Measurements from ENCODE around the gene CETP.

The CETP gene

GRCh38 chr16:56998352-56998751 lies 36.6 kb downstream of the CETP start:
- ChIA-PET POLR2A (no interaction called here), CTCF (interaction anchor here (1.4 kb wide), 1 partner anchor 12 kb away, joined by 3 read pairs; no protein-coding TSS in a partner anchor)
- no peak for DNase-seq (ENCODE audit: extremely low spot score)
- TF ChIP-seq ARNT (IDR thresholded peaks at IDR 0.05) (no peak), FOXM1 (IDR thresholded peaks at IDR 0.05; ENCODE audit: borderline replicate concordance) (no peak), CTBP1 (IDR thresholded peaks at IDR 0.05; ENCODE audit: borderline replicate concordance) (no peak), L3MBTL2 (conservative IDR thresholded peaks at IDR 0.05) (no peak), SUZ12 (IDR thresholded peaks at IDR 0.05) (no peak), TARDBP (IDR thresholded peaks at IDR 0.05) (no peak), FOXA1 (IDR thresholded peaks at IDR 0.05) (no peak), PKNOX1 (IDR thresholded peaks at IDR 0.05) (no peak), HDGF (IDR thresholded peaks at IDR 0.05; ENCODE audit: borderline replicate concordance) (no peak), FOXK2 (IDR thresholded peaks at IDR 0.05) (no peak), NFRKB (IDR thresholded peaks at IDR 0.05) (no peak), BHLHE40 (IDR thresholded peaks at IDR 0.05; ENCODE audit: borderline replicate concordance) (no peak), SP1 (IDR thresholded peaks at IDR 0.05) (no peak), LEF1 (IDR thresholded peaks at IDR 0.05; ENCODE audit: borderline replicate concordance) (no peak), ZNF384 (IDR thresholded peaks at IDR 0.05) (no peak), ELF4 (IDR thresholded peaks at IDR 0.05) (no peak)

- DNase-seq (ENCODE audit: extremely low spot score), result no peak
- ChIA-PET CTCF (interaction anchor here (1.4 kb wide), 1 partner anchor 12 kb away, joined by 3 read pairs; no protein-coding TSS in a partner anchor), POLR2A (interaction anchor here (0.8 to 1.2 kb wide), 2 partner anchors 9 to 67 kb away, joined by 3 to 4 read pairs; partner anchors contain the start of genes HERPUD1 and NLRC5)
- no peak for TF ChIP-seq L3MBTL2 (conservative IDR thresholded peaks at IDR 0.05)
- no peak for TF ChIP-seq ZNF384 (IDR thresholded peaks at IDR 0.05)
- no peak for TF ChIP-seq SUZ12 (IDR thresholded peaks at IDR 0.05)
- TF ChIP-seq ARNT (IDR thresholded peaks at IDR 0.05), result no peak
- no peak for TF ChIP-seq FOXM1 (IDR thresholded peaks at IDR 0.05; ENCODE audit: borderline replicate concordance)
- TF ChIP-seq BHLHE40 (IDR thresholded peaks at IDR 0.05; ENCODE audit: borderline replicate concordance), result no peak
- no peak for TF ChIP-seq ELF4 (IDR thresholded peaks at IDR 0.05)
- TF ChIP-seq LEF1 (IDR thresholded peaks at IDR 0.05; ENCODE audit: borderline replicate concordance), result no peak
- TF ChIP-seq CTBP1 (IDR thresholded peaks at IDR 0.05; ENCODE audit: borderline replicate concordance), result no peak
- TF ChIP-seq TARDBP (IDR thresholded peaks at IDR 0.05), result no peak
- TF ChIP-seq NFRKB (IDR thresholded peaks at IDR 0.05), result no peak
- no peak for TF ChIP-seq HDGF (IDR thresholded peaks at IDR 0.05; ENCODE audit: borderline replicate concordance)
- no peak for TF ChIP-seq FOXA1 (IDR thresholded peaks at IDR 0.05)
- TF ChIP-seq FOXK2 (IDR thresholded peaks at IDR 0.05), result no peak
Observed at GRCh38 chr16:56998861-56999260, 37.1 kb downstream of the CETP start.

- TF ChIP-seq HDGF (IDR thresholded peaks at IDR 0.05; ENCODE audit: borderline replicate concordance) (no peak), CTBP1 (IDR thresholded peaks at IDR 0.05; ENCODE audit: borderline replicate concordance) (no peak), FOXK2 (IDR thresholded peaks at IDR 0.05) (no peak), NFRKB (IDR thresholded peaks at IDR 0.05) (no peak), PKNOX1 (IDR thresholded peaks at IDR 0.05) (no peak), L3MBTL2 (conservative IDR thresholded peaks at IDR 0.05) (no peak), FOXA1 (IDR thresholded peaks at IDR 0.05) (no peak), BHLHE40 (IDR thresholded peaks at IDR 0.05; ENCODE audit: borderline replicate concordance) (no peak), SP1 (IDR thresholded peaks at IDR 0.05) (no peak), FOXM1 (IDR thresholded peaks at IDR 0.05; ENCODE audit: borderline replicate concordance) (no peak), SUZ12 (IDR thresholded peaks at IDR 0.05) (no peak), ZNF384 (IDR thresholded peaks at IDR 0.05) (no peak), ELF4 (IDR thresholded peaks at IDR 0.05) (no peak), ARNT (IDR thresholded peaks at IDR 0.05) (no peak), TARDBP (IDR thresholded peaks at IDR 0.05) (no peak), LEF1 (IDR thresholded peaks at IDR 0.05; ENCODE audit: borderline replicate concordance) (no peak)
- CTCF ChIA-PET, result interaction anchor here (1.4 kb wide), 1 partner anchor 11 kb away, joined by 3 read pairs; no protein-coding TSS in a partner anchor
- POLR2A ChIA-PET, result interaction anchor here (0.8 to 1.2 kb wide), 2 partner anchors 10 to 68 kb away, joined by 3 to 4 read pairs; partner anchors contain the start of genes HERPUD1 and NLRC5
- DNase-seq (ENCODE audit: extremely low spot score), result no peak
Observed at GRCh38 chr16:56999409-57000270, 37.9 kb downstream of the CETP start.

- no peak for DNase-seq (ENCODE audit: extremely low spot score)
- POLR2A ChIA-PET, result interaction anchor here (1.2 kb wide), 1 partner anchor 11 kb away, joined by 4 read pairs; the partner anchor contains the start of gene NLRC5
- CTCF ChIA-PET, result no interaction called here
- no peak for TF ChIP-seq HDGF (IDR thresholded peaks at IDR 0.05; ENCODE audit: borderline replicate concordance)
- TF ChIP-seq PKNOX1 (IDR thresholded peaks at IDR 0.05), result no peak
- TF ChIP-seq L3MBTL2 (conservative IDR thresholded peaks at IDR 0.05), result no peak
- TF ChIP-seq FOXK2 (IDR thresholded peaks at IDR 0.05), result no peak
Observed at GRCh38 chr16:57000271-57001025, 38.7 kb downstream of the CETP start.

- CTCF ChIA-PET, result no interaction called here
Observed at GRCh38 chr16:57001026-57001679, 39.4 kb downstream of the CETP start.

More at GRCh38 chr16:57001026-57001679, 39.4 kb downstream of the CETP start:
- DNase-seq (ENCODE audit: extremely low spot score), result no peak
- TF ChIP-seq FOXK2 (IDR thresholded peaks at IDR 0.05) (no peak), SP1 (IDR thresholded peaks at IDR 0.05) (no peak), LEF1 (IDR thresholded peaks at IDR 0.05; ENCODE audit: borderline replicate concordance) (no peak), CTBP1 (IDR thresholded peaks at IDR 0.05; ENCODE audit: borderline replicate concordance) (no peak), ELF4 (IDR thresholded peaks at IDR 0.05) (no peak), TARDBP (IDR thresholded peaks at IDR 0.05) (no peak), NFRKB (IDR thresholded peaks at IDR 0.05) (no peak), BHLHE40 (IDR thresholded peaks at IDR 0.05; ENCODE audit: borderline replicate concordance) (no peak), FOXA1 (IDR thresholded peaks at IDR 0.05) (no peak), SUZ12 (IDR thresholded peaks at IDR 0.05) (no peak), ARNT (IDR thresholded peaks at IDR 0.05) (no peak), ZNF384 (IDR thresholded peaks at IDR 0.05) (no peak), HDGF (IDR thresholded peaks at IDR 0.05; ENCODE audit: borderline replicate concordance) (no peak), PKNOX1 (IDR thresholded peaks at IDR 0.05) (no peak), FOXM1 (IDR thresholded peaks at IDR 0.05; ENCODE audit: borderline replicate concordance) (no peak), L3MBTL2 (conservative IDR thresholded peaks at IDR 0.05) (no peak)
- POLR2A ChIA-PET, result no interaction called here

All from HEK293T (cell line).